GM12892 (cell line): ENCODE results near the gene PIAS1.
"Not testable (repeated sequence)": the region's sequence is repeated elsewhere in the genome, so short reads cannot be mapped to it uniquely, and the experiment has no call there.

Source experiments
- DNase-seq: peaks from one replicate; pipeline ENCODE4 v3.0.0; 2011; ENCODE audit not compliant: insufficient read length
- FAIRE-seq: peaks from 2 replicates; lab custom pipeline; 2011; peaks lifted over from hg19 to GRCh38; lab: Jason Lieb, UNC
- POLR2A ChIP-seq: IDR thresholded peaks from 2 replicates; pipeline ENCODE4 v1.6.1; 2011; ENCODE audit warnings: low read depth, low read length, control low read depth
- POLR2AphosphoS5 ChIP-seq: IDR thresholded peaks from 2 replicates; pipeline ENCODE4 v1.6.1; 2011; ENCODE audit warnings: low read depth, low read length, control low read depth
- TAF1 ChIP-seq: IDR thresholded peaks from 2 replicates; pipeline ENCODE4 v1.6.1; 2011; ENCODE audit warnings: low read depth, mild to moderate bottlenecking, control low read depth, low read length, borderline replicate concordance

The PIAS1 gene

DNA sequence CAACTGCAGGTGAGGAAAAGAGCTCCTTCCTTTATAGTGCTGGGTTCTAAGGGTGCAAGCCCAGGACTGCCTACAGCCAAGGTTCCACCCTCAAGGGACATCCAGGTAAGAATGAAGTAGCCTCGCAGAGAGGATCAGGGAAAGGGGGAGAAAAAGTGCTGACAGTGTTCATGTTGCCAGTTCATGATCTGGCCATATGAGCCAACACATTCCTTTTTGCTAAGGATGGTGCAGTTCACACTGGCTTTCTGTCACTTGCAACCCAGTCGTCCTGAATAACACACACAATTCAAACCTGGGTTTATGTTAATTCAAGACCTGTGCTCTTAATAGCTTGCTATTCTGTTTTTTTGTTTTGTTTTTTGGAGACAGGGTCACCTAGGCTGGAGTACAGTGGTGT lies 166.4 kb downstream of the PIAS1 start:
- no peak for DNase-seq
- TF ChIP-seq POLR2AphosphoS5 = no peak
- no peak for FAIRE-seq

DNA sequence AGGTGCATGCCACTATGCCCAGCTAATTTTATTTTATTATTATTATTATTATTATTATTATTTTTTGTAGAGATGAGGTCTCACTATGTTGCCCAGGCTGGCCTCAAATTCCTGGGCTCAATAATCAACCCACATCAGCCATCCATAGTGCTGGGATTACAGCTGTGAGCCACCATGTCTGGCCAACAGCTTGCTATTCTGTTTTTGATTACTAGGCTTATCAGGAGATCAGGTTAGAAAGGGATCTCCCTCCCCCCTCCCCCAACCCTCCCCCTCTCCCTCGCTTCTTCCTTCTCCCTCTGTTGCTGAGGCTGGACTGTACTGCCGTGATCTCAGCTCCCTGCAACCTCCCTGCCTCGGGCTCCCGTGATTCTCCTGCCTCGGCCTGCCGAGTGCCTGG lies 166.9 kb downstream of the PIAS1 start:
- TF ChIP-seq POLR2A = no peak
- no peak for TF ChIP-seq POLR2AphosphoS5
- no peak for TF ChIP-seq TAF1
- FAIRE-seq = no peak
- no peak for DNase-seq

- FAIRE-seq, DNase-seq: not testable (repeated sequence)
These were observed 167.7 kb downstream of the PIAS1 start for GRCh38 chr15:68221530-68222431.

DNA sequence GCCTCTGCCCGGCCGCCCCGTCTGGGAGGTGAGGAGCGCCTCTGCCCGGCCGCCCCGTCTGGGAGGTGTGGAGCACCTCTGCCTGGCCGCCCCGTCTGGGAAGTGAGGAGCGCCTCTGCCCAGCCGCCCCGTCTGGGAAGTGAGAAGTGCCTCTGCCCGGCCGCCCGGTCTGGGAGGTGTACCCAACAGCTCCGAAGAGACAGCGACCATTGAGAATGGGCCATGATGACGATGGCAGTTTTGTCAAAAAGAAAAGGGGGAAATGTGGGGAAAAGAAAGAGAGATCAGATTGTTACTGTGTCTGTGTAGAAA lies 168.3 kb downstream of the PIAS1 start:
- FAIRE-seq, DNase-seq: not testable (repeated sequence)

GRCh38 chr15:68223171-68223570 lies 169.1 kb downstream of the PIAS1 start:
- no peak for FAIRE-seq
- DNase-seq = no peak
- no peak for TF ChIP-seq POLR2A
- TF ChIP-seq TAF1 = no peak
- no peak for TF ChIP-seq POLR2AphosphoS5

DNA sequence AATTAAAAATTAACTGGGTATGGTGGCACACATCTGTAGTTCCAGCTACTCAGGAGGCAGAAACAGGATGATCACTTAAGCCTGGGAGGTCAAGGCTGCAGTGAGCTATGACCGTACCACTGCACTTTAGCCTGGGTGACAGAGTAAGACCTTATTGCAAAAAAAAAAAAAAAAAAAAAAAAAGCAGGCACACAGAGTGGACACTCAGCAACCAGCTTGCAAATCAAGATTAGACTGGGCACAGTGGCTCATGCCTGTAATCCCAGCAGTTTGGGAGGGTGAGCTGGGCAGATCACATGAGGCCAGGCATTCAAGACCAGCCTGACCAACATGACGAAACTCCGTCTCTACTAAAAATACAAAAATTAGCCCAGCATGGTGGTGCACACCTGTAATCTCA lies 170.0 kb downstream of the PIAS1 start:
- DNase-seq = no peak
- no peak for FAIRE-seq
- TF ChIP-seq TAF1 (no peak), POLR2AphosphoS5 (no peak), POLR2A (no peak)

DNA sequence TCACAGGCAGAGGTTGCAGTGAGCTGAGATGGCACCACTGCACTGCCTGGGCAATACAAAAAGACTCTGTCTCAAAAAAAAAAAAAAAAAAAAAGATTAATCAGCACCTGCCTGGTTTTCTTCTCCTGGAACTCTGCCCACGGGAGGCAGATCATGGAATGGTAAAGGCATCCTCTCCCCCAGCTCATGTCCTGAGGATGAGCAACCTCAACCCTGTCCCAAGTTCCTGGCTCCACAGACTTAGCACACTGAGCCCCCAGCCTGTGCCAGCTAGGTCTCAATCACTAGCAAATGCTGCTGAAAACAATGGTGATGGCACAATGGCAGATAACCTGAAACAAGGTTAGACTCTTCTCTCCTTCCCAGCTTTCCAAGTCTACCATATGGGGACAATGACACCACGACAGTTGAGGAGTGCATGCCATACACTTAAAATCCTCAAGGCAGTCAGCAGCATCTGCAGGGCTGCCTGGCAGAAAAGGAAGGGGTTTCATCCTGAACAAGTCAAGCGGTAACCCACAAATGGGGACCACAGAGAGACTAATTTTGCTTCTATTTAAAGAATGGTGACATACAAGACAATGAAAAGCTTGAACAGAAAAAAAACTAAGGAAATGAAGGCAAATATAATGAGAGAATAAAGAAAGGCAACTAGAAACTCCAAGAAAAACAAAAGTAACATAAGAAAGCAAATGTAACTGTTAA lies 170.6 kb downstream of the PIAS1 start:
- TF ChIP-seq TAF1 (no peak), POLR2A (no peak), POLR2AphosphoS5 (no peak)
- peak; percentile 58 for FAIRE-seq
- no peak for DNase-seq

DNA sequence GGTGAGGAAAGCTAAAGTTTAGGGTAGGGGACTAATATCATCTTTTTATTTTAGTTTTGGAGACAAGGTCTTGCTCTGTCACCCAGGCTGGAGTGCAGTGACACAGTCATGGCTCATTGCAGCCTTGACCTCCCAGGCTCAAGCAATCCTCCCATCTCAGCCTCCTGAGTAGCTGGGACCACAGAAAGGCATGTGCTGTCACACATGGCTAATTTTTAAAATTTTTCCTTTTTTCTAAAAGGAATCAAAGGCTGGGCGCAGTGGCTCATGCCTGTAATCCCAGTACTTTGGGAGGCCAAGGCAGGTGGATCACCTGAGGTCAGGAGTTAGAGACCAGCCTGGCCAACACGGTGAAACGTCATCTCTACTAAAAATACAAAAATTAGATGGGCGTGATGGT lies 171.3 kb downstream of the PIAS1 start:
- DNase-seq, FAIRE-seq: not testable (repeated sequence)

DNA sequence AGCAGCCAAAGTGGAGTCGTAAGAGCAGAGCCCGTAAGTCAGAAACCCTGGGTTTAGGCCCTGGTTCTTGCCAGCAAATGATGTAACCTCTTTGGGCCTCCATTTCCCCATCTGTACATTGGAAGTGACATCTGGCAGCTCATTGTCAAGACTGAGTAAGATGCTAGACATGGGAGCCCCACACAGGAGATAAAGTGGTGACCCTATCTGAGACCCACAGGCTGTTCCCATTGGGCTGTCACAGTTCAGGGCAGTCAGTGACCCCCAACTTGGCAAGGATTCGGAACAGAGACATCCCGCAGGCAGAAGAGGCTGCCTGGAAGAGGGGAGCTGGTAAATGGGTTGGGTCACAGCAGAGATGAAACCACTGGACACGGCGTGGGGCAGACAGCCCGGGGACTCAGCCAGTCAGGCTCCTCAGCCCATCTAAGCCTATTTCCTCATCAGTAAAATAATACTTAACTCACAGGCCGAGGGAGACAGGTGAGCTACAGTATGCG lies 173.6 kb downstream of the PIAS1 start:
- no peak for FAIRE-seq

DNA sequence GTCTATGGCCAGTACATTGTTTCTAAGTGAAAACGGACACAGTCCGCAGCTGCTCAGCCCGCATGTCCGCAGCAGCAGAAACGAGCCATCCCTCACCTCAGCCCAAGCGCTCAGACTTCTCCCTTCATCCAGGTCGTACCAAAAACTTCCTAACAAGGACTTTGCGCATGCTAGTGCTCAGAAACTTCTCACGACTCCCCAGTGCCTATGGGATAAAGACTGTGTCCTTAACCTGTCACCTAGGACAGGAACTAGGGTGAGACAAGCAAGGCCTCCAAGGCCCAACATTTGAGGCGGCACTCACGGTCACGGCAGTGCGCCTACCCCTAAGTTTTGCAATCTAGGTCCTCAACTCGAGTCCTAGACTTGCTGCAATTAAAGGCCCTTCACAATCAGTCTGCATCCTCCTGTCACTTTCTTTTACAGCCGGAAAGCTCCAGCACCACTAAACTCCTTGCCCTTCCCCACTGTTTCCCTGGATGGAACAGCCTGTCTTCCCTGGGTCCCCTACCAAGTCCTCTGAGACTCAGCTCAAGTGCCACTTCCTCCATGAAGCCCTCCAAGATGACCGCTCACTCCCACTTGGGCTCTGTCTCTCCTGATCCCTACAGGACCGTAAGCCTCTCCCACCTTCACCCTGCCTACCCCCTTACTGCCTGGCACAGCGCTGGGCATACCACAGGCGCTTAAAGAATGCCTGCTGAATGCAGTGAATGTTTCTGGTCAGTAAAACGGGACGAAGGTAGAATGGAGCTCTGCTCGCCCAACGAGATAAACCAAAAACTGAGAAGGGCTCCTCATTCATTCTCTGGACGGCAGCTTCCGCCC lies 174.2 kb downstream of the PIAS1 start:
- TF ChIP-seq POLR2AphosphoS5 (peak; percentile 12; the same call in 1 of the 2 replicates), POLR2A (no peak), TAF1 (peak; percentile 35; the same call in 1 of the 2 replicates)

More for the DNA sequence above, 173.6 kb downstream of the PIAS1 start:
- no peak for TF ChIP-seq POLR2AphosphoS5
- no peak for TF ChIP-seq TAF1
- TF ChIP-seq POLR2A = no peak
- DNase-seq = no peak

DNA sequence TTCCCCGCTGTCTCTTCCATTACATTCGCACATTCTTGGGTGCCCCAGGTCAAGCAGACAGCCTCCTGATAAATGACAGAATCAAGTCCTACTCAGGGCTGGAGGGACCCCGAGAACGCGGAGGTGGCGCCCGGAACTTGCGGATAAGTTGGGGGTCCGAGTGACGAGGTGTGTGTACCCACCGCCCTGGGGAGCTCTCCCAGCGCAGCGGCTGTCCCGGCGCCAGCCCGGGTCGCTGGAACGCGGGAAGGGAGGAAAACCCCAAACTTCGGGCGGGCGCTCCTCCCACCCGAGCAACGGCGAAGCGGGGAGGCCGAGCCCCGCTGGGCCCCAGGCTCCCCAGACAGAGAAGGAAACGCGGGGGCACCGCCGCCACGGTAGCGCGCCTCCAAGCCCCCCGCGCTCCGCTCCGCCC lies 174.9 kb downstream of the PIAS1 start:
- peak; percentile 4; the same call in 1 of the 2 replicates for TF ChIP-seq TAF1
- TF ChIP-seq POLR2AphosphoS5 = no peak
- FAIRE-seq = no peak
- no peak for DNase-seq

More for the DNA sequence above, 174.2 kb downstream of the PIAS1 start:
- FAIRE-seq (peak; percentile 76), DNase-seq (no peak)
